AG04449 (cell line): ENCODE data around the gene PRR23E.

Experiments
- CTCF ChIA-PET: fragments of 350-600 bp; formaldehyde crosslinking; extraction: SDS; loops from one replicate; lab custom pipeline; 2021; ENCODE audit warnings: antibody characterized with exemption; lab: Yijun Ruan, JAX
- POLR2A ChIA-PET: fragments of 400-600, 350-600 bp; formaldehyde crosslinking; extraction: SDS; loops from one replicate; lab custom pipeline; 2020; ENCODE audit warnings: antibody characterized with exemption, inconsistent platforms; lab: Yijun Ruan, JAX
- DNase-seq: peaks from one replicate; pipeline ENCODE4 v3.0.0-alpha.2; 2010; ENCODE audit warnings: low read depth, low spot score
- H3K4me3 ChIP-seq: 2 replicates; pipeline ENCODE4 v1.5.1; 2011; ENCODE audit warnings: low read depth, mild to moderate bottlenecking, control low read depth, low read length
- TF ChIP-seq, protein P1 (sequence below): IDR thresholded peaks from one replicate; pipeline ENCODE4 v1.5.1; 2011; ENCODE audit warnings: mild to moderate bottlenecking, moderate library complexity, low read length, control low read depth, inconsistent platforms; ENCODE audit not compliant: insufficient read depth; ENCODE audit errors: missing control alignments

Gene PRR23E

DNA sequence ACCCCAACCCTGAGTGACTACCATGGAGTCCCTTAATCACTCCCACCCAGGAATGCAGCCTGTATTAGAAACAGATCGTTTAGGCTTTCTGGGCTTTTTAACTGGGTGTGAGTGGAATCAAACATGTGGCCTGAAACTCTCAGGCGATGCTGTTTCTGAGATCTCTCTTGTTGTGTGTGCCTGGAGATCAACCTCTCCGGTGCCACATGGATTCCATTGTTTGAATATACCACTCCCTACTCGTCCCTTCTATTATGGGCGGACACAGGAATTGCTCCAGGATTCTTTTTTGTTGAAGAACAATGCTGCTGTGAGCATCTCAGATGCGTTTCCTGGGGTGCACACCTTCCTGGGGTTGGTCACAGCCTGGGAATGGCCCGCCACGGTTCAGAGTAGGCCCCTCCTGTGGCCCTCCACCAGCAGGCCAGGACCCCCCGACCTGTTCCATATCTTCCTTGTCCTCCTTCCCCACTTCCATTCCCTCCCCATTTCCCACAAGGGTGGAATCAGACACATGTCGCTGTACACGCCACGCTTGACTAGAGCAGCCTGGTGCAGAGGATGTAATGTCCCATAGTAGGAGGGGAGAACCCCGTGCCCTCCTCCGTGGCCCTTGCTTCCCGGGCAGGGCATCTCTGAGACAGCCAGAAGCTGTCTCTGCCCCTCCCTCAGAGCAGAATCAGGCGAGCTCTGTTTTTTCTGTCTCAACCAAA lies 36.4 kb upstream of the PRR23E start:
- no peak for DNase-seq
- no peak overlapping the region for H3K4me3 ChIP-seq
- ChIA-PET CTCF (no interaction called here), POLR2A (no interaction called here)
- TF ChIP-seq, protein P1, sequence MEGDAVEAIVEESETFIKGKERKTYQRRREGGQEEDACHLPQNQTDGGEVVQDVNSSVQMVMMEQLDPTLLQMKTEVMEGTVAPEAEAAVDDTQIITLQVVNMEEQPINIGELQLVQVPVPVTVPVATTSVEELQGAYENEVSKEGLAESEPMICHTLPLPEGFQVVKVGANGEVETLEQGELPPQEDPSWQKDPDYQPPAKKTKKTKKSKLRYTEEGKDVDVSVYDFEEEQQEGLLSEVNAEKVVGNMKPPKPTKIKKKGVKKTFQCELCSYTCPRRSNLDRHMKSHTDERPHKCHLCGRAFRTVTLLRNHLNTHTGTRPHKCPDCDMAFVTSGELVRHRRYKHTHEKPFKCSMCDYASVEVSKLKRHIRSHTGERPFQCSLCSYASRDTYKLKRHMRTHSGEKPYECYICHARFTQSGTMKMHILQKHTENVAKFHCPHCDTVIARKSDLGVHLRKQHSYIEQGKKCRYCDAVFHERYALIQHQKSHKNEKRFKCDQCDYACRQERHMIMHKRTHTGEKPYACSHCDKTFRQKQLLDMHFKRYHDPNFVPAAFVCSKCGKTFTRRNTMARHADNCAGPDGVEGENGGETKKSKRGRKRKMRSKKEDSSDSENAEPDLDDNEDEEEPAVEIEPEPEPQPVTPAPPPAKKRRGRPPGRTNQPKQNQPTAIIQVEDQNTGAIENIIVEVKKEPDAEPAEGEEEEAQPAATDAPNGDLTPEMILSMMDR = no peak

DNA sequence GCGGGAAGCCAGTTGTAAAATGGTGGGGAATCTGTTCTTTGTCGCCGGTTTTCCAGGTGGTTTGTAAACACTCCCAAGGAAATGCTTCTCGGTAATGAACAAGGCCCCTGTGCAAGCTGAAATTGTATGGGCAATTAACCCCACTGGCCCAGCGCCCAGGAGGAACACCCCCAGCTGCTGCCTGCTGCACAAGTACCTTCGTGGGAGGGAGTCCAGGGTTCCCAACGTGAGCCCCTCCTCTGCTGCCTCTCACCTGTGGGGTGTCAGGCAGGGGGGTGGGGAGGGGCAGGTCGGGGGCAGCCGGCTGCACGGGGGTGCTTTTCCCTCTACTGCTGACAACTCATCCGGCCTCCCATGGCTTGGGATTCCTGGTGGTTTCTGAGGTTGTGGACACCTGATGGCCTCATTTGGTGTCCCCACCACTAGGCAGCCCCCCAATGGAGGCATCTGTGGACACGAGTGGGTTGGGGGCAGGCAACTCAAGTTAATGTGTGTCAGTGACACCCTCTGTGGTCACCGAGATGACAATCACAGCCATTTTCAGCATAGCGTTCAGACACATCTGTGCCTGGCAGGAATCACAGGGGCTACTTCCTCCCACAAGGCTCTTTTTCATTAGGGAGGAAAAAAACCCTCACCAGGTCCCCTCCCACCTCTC lies 35.6 kb upstream of the PRR23E start:
- POLR2A ChIA-PET = no interaction called here
- CTCF ChIA-PET = no interaction called here
- no peak overlapping the region for H3K4me3 ChIP-seq
- DNase-seq = no peak
- TF ChIP-seq, protein P1 = no peak

DNA sequence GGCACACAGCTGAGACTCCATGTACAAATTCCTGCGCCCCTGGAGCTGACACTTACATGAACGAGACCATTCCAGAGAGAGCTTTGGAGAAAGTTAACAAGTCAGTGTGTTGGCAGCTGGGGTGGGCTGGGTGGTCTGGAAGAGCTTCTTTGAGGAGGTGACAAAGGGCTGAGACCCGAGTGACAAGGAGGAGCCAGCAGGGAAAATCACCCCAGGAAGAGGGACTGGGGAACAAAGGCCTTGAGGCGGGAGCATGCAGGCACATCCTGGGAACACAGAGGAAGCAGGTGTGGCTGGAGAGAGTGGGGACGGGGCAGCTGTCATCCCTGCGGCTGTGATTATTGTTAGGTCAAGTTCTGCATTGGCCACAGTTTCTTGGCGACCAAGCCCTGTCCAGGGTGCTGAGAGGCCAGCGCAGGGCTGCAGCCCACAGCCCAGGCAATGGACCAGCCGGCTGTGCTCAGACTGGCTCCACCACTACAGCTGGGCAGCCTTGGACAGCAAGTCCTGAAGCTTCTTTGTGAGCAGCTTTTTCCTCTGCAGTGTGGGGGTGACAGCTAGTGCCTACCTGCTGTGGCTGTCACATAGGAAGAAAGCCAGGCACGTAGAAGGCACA lies 34.2 kb upstream of the PRR23E start:
- POLR2A ChIA-PET = no interaction called here
- no peak overlapping the region for H3K4me3 ChIP-seq
- CTCF ChIA-PET = no interaction called here
- TF ChIP-seq, protein P1 = no peak
- no peak for DNase-seq

DNA sequence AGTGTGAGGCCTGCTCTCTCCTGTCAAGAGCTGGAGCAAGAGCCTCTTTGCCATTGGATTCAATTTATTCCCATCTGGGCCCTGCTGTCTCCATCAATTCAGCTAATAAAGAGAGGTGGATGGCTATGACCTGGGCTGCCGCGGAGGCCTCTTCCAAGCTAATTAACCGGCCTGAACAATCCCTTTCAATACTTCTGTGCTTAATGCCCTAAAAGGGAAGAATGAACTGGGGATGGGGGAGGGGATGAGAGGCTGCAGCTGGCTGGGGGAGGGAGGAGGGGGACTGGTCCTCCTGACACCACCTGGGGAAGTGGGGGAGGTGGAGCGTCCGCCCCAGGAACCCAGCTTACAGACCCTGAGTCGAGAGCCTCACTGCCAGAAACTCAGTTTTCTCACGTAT lies 33.4 kb upstream of the PRR23E start:
- ChIA-PET CTCF (no interaction called here), POLR2A (no interaction called here)
- TF ChIP-seq, protein P1 = no peak
- no peak for DNase-seq
- no peak overlapping the region for H3K4me3 ChIP-seq

DNA sequence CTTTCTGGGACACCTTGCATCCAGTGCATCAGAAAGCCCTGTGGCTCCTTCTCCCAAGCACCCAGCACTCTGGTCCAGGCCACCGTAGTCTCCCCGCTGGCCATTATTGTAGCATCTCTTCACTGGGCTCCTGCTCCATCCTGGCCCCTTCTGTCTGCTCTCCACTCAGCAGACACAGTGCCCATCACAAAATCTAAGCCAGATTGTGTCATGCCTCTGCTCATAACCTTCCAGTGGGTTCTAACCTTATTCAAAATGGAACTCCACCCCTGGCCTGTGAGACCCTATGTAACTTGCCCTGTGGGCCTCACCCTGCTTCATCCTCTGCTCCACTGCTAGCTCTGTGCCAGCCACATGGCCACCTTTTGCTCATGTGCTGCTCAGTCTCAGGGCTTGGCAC lies 31.7 kb upstream of the PRR23E start:
- TF ChIP-seq, protein P1 = no peak
- no peak for DNase-seq
- no peak overlapping the region for H3K4me3 ChIP-seq
- ChIA-PET POLR2A (no interaction called here), CTCF (no interaction called here)

DNA sequence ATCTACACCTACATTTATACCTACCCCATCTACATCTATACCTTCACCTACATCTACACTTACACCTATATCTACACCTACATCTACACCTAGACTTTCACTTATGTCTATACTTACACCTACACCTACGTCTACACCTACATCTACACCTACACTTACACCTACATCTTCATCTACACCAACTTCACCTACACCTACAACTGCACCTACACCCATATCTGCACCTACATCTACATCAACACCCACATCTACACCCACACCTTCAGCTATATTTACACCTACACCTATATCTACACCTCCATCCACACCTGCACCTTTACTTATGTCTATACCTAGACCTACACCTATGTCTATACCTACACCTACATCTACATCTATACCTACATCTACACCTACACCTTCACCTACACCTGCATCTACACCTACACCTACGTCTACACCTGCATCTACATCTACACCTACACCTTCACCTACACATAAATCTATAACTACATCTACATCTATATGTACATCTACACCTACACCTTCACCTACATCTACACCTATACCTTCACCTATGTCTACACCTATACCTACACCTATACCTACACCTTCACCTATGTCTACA lies 30.9 kb upstream of the PRR23E start:
- ChIA-PET CTCF (no interaction called here), POLR2A (no interaction called here)
- no peak for DNase-seq
- H3K4me3 ChIP-seq = no peak overlapping the region
- TF ChIP-seq, protein P1 = no peak
